ENCODE results near the gene DISC1. TPM values are rescaled to one million over a fixed set of nuclear protein-coding genes. Genes with fewer than 3 reads are reported as not detected.

Gene DISC1
- total RNA-seq, 2 donors from 2014 or later = 8.0 to 9.4 TPM

DNA sequence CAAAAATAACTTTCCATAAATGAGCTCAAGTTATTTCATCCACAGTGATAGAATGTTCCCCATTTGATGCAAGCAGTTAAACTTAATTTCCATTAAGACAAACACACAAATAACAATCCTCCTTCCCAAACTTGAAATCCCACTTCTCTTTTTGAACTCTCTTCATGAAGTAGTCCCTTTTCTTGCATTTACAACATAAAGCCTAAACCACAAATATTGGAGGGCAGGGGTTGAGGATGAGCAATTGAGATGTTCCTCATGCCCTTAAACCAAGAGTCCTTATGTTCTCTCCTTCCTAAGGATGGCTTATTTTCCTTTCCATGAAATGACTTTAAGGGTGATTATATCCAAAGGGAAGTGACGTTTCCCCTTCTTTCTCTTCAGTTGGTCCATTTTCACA, 228.8 kb downstream of the DISC1 start:
- no peak for DNase-seq
- Mint-ChIP-seq H3K36me3 (ENCODE audit: low read depth) (no peaks in the 10 kb centered on the region), H3K27ac (no peak overlapping the region), H3K27me3 (ENCODE audit: insufficient read depth) (no peaks in the 10 kb centered on the region), H3K4me1 (peaks cover 18% of the 10 kb centered on the region), H3K9me3 (no peaks in the 10 kb centered on the region), H3K4me3 (no peak overlapping the region)
- Histone ChIP-seq H3K9me3 (ENCODE audit: control insufficient read depth, low read length) (no peaks in the 10 kb centered on the region), H3K4me3 (ENCODE audit: low read length) (no peak overlapping the region), H3K9ac (ENCODE audit: extremely low read depth, low read length, poor library complexity, severe bottlenecking) (no peak overlapping the region), H3K27ac (ENCODE audit: low read depth, low read length) (no peak overlapping the region), H3K27me3 (ENCODE audit: control insufficient read depth, insufficient read depth, low read length, poor library complexity, severe bottlenecking) (no peaks in the 10 kb centered on the region), H3K36me3 (ENCODE audit: control insufficient read depth, insufficient read depth, low read length) (no peaks in the 10 kb centered on the region), H3K4me1 (ENCODE audit: control insufficient read depth, insufficient read depth, low read length) (peaks cover 14% of the 10 kb centered on the region)
- 86 to 89% methylated on average over 1 of the region's 1 CpG for WGBS, 2 experiments (ENCODE audit: insufficient coverage in 1 of 2, insufficient read length in 1 of 2)
- TF ChIP-seq CTCF (conservative IDR thresholded peaks at IDR 0.05) = no peak

GRCh38 chr1:231855926-231856325, 229.3 kb downstream of the DISC1 start:
- H3K36me3 Mint-ChIP-seq (ENCODE audit: low read depth) = no peaks in the 10 kb centered on the region
- H3K4me1 ChIP-seq (ENCODE audit: control insufficient read depth, insufficient read depth, low read length) = peaks cover 14% of the 10 kb centered on the region
- H3K9ac ChIP-seq (ENCODE audit: extremely low read depth, low read length, poor library complexity, severe bottlenecking) = no peak overlapping the region
- DNase-seq = no peak
- H3K27ac Mint-ChIP-seq = no peak overlapping the region
- no peak for TF ChIP-seq CTCF (conservative IDR thresholded peaks at IDR 0.05)
- WGBS, 2 experiments (ENCODE audit: insufficient coverage in 1 of 2, insufficient read length in 1 of 2) = 90 to 96% methylated on average over 3 to 5 of the region's 5 CpGs
- H3K27ac ChIP-seq (ENCODE audit: low read depth, low read length) = no peak overlapping the region
- H3K27me3 Mint-ChIP-seq (ENCODE audit: insufficient read depth) = no peaks in the 10 kb centered on the region
- H3K9me3 Mint-ChIP-seq = no peaks in the 10 kb centered on the region
- H3K36me3 ChIP-seq (ENCODE audit: control insufficient read depth, insufficient read depth, low read length) = no peaks in the 10 kb centered on the region
- H3K4me3 ChIP-seq (ENCODE audit: low read length) = no peak overlapping the region
- H3K9me3 ChIP-seq (ENCODE audit: control insufficient read depth, low read length) = no peaks in the 10 kb centered on the region
- H3K4me1 Mint-ChIP-seq = peaks cover 16% of the 10 kb centered on the region
- no peaks in the 10 kb centered on the region for H3K27me3 ChIP-seq (ENCODE audit: control insufficient read depth, insufficient read depth, low read length, poor library complexity, severe bottlenecking)
- H3K4me3 Mint-ChIP-seq = no peak overlapping the region

DNA sequence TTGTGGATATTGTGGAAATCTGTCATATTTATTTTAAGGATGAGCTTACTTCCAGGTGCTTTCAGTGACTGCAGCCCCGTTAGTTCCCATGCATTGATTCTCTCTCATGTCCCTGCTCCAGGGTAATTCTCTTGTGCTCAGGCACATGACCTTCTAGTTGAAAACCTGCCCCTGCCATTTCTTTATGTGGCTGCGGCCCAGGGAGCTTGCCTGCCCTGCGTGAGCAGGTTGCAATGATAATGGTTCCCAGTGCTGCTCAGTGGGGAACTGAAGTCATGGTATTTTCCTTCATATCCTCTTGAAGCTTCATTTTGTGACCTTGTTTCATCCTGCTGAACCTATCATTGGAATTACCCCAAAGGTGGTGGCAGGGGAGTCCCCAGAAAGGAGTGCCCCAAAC, 229.8 kb downstream of the DISC1 start:
- Histone ChIP-seq H3K4me1 (ENCODE audit: control insufficient read depth, insufficient read depth, low read length) (peaks cover 14% of the 10 kb centered on the region), H3K9me3 (ENCODE audit: control insufficient read depth, low read length) (no peaks in the 10 kb centered on the region), H3K36me3 (ENCODE audit: control insufficient read depth, insufficient read depth, low read length) (no peaks in the 10 kb centered on the region), H3K4me3 (ENCODE audit: low read length) (no peak overlapping the region), H3K9ac (ENCODE audit: extremely low read depth, low read length, poor library complexity, severe bottlenecking) (no peak overlapping the region), H3K27me3 (ENCODE audit: control insufficient read depth, insufficient read depth, low read length, poor library complexity, severe bottlenecking) (no peaks in the 10 kb centered on the region), H3K27ac (ENCODE audit: low read depth, low read length) (no peak overlapping the region)
- no peaks in the 10 kb centered on the region for H3K36me3 Mint-ChIP-seq (ENCODE audit: low read depth)
- H3K4me3 Mint-ChIP-seq = no peak overlapping the region
- no peaks in the 10 kb centered on the region for H3K27me3 Mint-ChIP-seq (ENCODE audit: insufficient read depth)
- H3K4me1 Mint-ChIP-seq = peaks cover 16% of the 10 kb centered on the region
- no peak for TF ChIP-seq CTCF (conservative IDR thresholded peaks at IDR 0.05)
- H3K27ac Mint-ChIP-seq = no peak overlapping the region
- H3K9me3 Mint-ChIP-seq = no peaks in the 10 kb centered on the region
- 66 to 78% methylated on average over 2 to 3 of the region's 3 CpGs for WGBS, 2 experiments (ENCODE audit: insufficient coverage in 1 of 2, insufficient read length in 1 of 2)
- no peak for DNase-seq
